OCI-LY7 (cell line): ENCODE results near the gene PNN. TPM values are rescaled to one million over a fixed set of nuclear protein-coding genes. Genes with fewer than 3 reads are reported as not detected.
A peak's percentile ranks its signal among the peaks of the same experiment; 100 is the strongest.
"Not testable (repeated sequence)": the region's sequence is repeated elsewhere in the genome, so short reads cannot be mapped to it uniquely, and the experiment has no call there.

Source experiments
- BruUV-seq: library from RNA; stranded (reverse); fragments of 400-500 nt; replicated peaks from 2 replicates; lab custom pipeline; 2021; lab: Mats Ljungman, UMichigan
- CTCF ChIA-PET: fragments of 300-600 bp; sonication (Branson Sonifier 250); formaldehyde crosslinking; loops from one replicate; lab custom pipeline; 2022; ENCODE audit warnings: antibody characterized with exemption; ENCODE audit not compliant: unreplicated experiment; lab: Charles Lee
- POLR2A ChIA-PET: fragments of 300-600 bp; sonication (Branson Sonifier 250); formaldehyde crosslinking; loops from one replicate; lab custom pipeline; 2022; ENCODE audit warnings: antibody characterized with exemption; lab: Charles Lee
- DNase-seq: peaks from one replicate; pipeline ENCODE4 v3.0.0-alpha.2; 2015; ENCODE audit warnings: low spot score
- H2AFZ ChIP-seq: fragments of 200-600 bp; sonication (generic), shearing (Covaris generic); 2 replicates; pipeline ENCODE4 v1.6.1; 2014; ENCODE audit warnings: mild to moderate bottlenecking, antibody characterized with exemption, low read length, moderate library complexity
- H3K27ac ChIP-seq: fragments of 200-600 bp; sonication (generic); 2 replicates; pipeline ENCODE4 v1.5.1; 2014; ENCODE audit warnings: mixed run types, low read depth, mild to moderate bottlenecking, moderate library complexity, low read length, inconsistent platforms; ENCODE audit not compliant: poor library complexity, severe bottlenecking
- H3K36me3 ChIP-seq: fragments of 200-600 bp; sonication (generic); 2 replicates; pipeline ENCODE4 v1.6.1; 2014; ENCODE audit warnings: mild to moderate bottlenecking, antibody characterized with exemption, low read length, moderate library complexity, mixed read lengths; ENCODE audit not compliant: insufficient read depth
- H3K4me1 ChIP-seq: fragments of 200-600 bp; sonication (generic); 2 replicates; pipeline ENCODE4 v1.5.1; 2014; ENCODE audit warnings: mild to moderate bottlenecking, low read length; ENCODE audit not compliant: insufficient read depth, poor library complexity, severe bottlenecking
- H3K4me2 ChIP-seq: fragments of 200-600 bp; sonication (generic); 2 replicates; pipeline ENCODE4 v1.6.1; 2014; ENCODE audit warnings: mild to moderate bottlenecking, low read length
- H3K4me3 ChIP-seq: fragments of 200-600 bp; sonication (generic); 2 replicates; pipeline ENCODE4 v1.5.1; 2014; ENCODE audit warnings: mild to moderate bottlenecking, low read depth, low read length; ENCODE audit not compliant: poor library complexity, severe bottlenecking
- H3K79me2 ChIP-seq: fragments of 200-600 bp; sonication (generic); 2 replicates; pipeline ENCODE4 v1.6.1; 2016; ENCODE audit warnings: low read depth, mild to moderate bottlenecking, low read length, moderate library complexity, mixed read lengths; ENCODE audit not compliant: insufficient read depth
- H3K9me2 ChIP-seq: fragments of 200-600 bp; sonication (generic); 2 replicates; pipeline ENCODE4 v1.6.1; 2016; ENCODE audit warnings: mild to moderate bottlenecking, low read length, mixed read lengths; ENCODE audit not compliant: insufficient read depth
- H3K9me3 ChIP-seq: fragments of 200-600 bp; sonication (generic); 2 replicates; pipeline ENCODE4 v1.6.1; 2014; ENCODE audit warnings: mild to moderate bottlenecking, mixed run types, low read length, mixed read lengths
- H4K20me1 ChIP-seq: fragments of 200-600 bp; sonication (generic); 2 replicates; pipeline ENCODE4 v1.6.1; 2014; ENCODE audit warnings: mild to moderate bottlenecking, antibody characterized with exemption, low read length, moderate library complexity, mixed read lengths; ENCODE audit not compliant: insufficient read depth
- intact Hi-C: fragments of 100-400 bp; cut with micrococcal nuclease; formaldehyde crosslinking; loops from one replicate; pipeline ENCODE4 v1.10.0; 2022; ENCODE audit not compliant: unreplicated experiment
- total RNA-seq, 2 experiments: library from RNA; depleted of rRNA in 1 of 2; stranded (reverse); fragments of >200 nt in 1 of 2; shearing (Covaris generic) in 1 of 2; gene quantifications; 2 replicates each; pipeline ENCODE4 v1.2.3, GENCODE V29; 2014 to 2022
- TF ChIP-seq, protein P1 (sequence below): fragments of 200-600 bp; sonication (generic); conservative IDR thresholded peaks from 2 replicates; pipeline ENCODE4 v1.5.1; 2014; ENCODE audit warnings: mild to moderate bottlenecking, antibody characterized with exemption, low read length, moderate library complexity, mixed read lengths

The PNN gene
- total RNA-seq, 2 experiments from 2014 or later: 93.5 to 214 TPM

- H2AFZ ChIP-seq: peak overlapping the region; percentile 73
- H3K27ac ChIP-seq: not testable (repeated sequence)
These were observed 56.9 kb downstream of the PNN start for GRCh38 chr14:39231751-39232553.

More at GRCh38 chr14:39231751-39232553, 56.9 kb downstream of the PNN start:
- H4K20me1 ChIP-seq, CTCF ChIA-PET, BruUV-seq, H3K4me1 ChIP-seq, H3K4me2 ChIP-seq, H3K36me3 ChIP-seq, H3K4me3 ChIP-seq, H3K9me3 ChIP-seq, H3K79me2 ChIP-seq, H3K9me2 ChIP-seq: not testable (repeated sequence)
- POLR2A ChIA-PET: interaction anchor here (0.5 to 1.5 kb wide), 6 partner anchors 16 to 977 kb away, joined by 3 to 5 read pairs (median 4); no protein-coding TSS in a partner anchor
- TF ChIP-seq, protein P1, sequence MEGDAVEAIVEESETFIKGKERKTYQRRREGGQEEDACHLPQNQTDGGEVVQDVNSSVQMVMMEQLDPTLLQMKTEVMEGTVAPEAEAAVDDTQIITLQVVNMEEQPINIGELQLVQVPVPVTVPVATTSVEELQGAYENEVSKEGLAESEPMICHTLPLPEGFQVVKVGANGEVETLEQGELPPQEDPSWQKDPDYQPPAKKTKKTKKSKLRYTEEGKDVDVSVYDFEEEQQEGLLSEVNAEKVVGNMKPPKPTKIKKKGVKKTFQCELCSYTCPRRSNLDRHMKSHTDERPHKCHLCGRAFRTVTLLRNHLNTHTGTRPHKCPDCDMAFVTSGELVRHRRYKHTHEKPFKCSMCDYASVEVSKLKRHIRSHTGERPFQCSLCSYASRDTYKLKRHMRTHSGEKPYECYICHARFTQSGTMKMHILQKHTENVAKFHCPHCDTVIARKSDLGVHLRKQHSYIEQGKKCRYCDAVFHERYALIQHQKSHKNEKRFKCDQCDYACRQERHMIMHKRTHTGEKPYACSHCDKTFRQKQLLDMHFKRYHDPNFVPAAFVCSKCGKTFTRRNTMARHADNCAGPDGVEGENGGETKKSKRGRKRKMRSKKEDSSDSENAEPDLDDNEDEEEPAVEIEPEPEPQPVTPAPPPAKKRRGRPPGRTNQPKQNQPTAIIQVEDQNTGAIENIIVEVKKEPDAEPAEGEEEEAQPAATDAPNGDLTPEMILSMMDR: peak; percentile 74
- peak; percentile 61 for DNase-seq
- intact Hi-C loops: loop anchor here (5.0 kb wide), 2 partner anchors 135 to 200 kb away; partner anchors contain the start of gene FBXO33

Other genes starting within 250 kb of the PNN start
- 55.7 and 68.8 TPM in 2 replicates for gene SEC23A, start 72.0 kb upstream of the PNN start, total RNA-seq (2014; rRNA removed; shearing (Covaris generic))
- gene SEC23A, start 72.0 kb upstream of the PNN start, total RNA-seq (2022): 47.5 and 55.1 TPM in 2 replicates
- gene GEMIN2, start 60.9 kb upstream of the PNN start, total RNA-seq (2014; rRNA removed; shearing (Covaris generic)): 53.4 and 72.0 TPM in 2 replicates
- gene GEMIN2, start 60.9 kb upstream of the PNN start, total RNA-seq (2022): 46.2 and 47.1 TPM in 2 replicates
- 21.0 and 30.3 TPM in 2 replicates for gene TRAPPC6B, start 4.9 kb upstream of the PNN start, total RNA-seq (2014; rRNA removed; shearing (Covaris generic))
- 27.2 and 30.7 TPM in 2 replicates for gene TRAPPC6B, start 4.9 kb upstream of the PNN start, total RNA-seq (2022)
- 16.9 and 20.2 TPM in 2 replicates for gene MIA2, start 58.7 kb downstream of the PNN start, total RNA-seq (2014; rRNA removed; shearing (Covaris generic))
- gene MIA2, start 58.7 kb downstream of the PNN start, total RNA-seq (2022): 28.3 and 34.4 TPM in 2 replicates